ENCODE data around the gene UBASH3A.
"Not testable (repeated sequence)": the region's sequence is repeated elsewhere in the genome, so short reads cannot be mapped to it uniquely, and the experiment has no call there.

Gene UBASH3A

GRCh38 chr21:42453224-42453985 lies 49.7 kb downstream of the UBASH3A start:
- peak; percentile 28 for DNase-seq

GRCh38 chr21:42453986-42454570 lies 50.4 kb downstream of the UBASH3A start:
- DNase-seq: no peak

GRCh38 chr21:42454786-42455185 lies 51.1 kb downstream of the UBASH3A start:
- DNase-seq: no peak

- no peak for DNase-seq
These were observed 51.5 kb downstream of the UBASH3A start for GRCh38 chr21:42455196-42455595.

- DNase-seq: no peak
These were observed 52.2 kb downstream of the UBASH3A start for GRCh38 chr21:42455754-42456440.

GRCh38 chr21:42456457-42456856 lies 52.8 kb downstream of the UBASH3A start:
- DNase-seq: no peak

GRCh38 chr21:42459082-42459460 lies 55.4 kb downstream of the UBASH3A start:
- DNase-seq: no peak

GRCh38 chr21:42459546-42460215 lies 56.0 kb downstream of the UBASH3A start:
- peak; percentile 36 for DNase-seq

- peak; percentile 97 for DNase-seq
These were observed 56.9 kb downstream of the UBASH3A start for GRCh38 chr21:42460391-42461184.

GRCh38 chr21:42461185-42461520 lies 57.5 kb downstream of the UBASH3A start:
- no peak for DNase-seq

- no peak for DNase-seq
These were observed 58.5 kb downstream of the UBASH3A start for GRCh38 chr21:42461881-42462877.

- no peak for DNase-seq
These were observed 60.3 kb downstream of the UBASH3A start for GRCh38 chr21:42463861-42464515.

- peak; percentile 28 for DNase-seq
These were observed 61.5 kb downstream of the UBASH3A start for GRCh38 chr21:42465008-42465802.

GRCh38 chr21:42465803-42466127 lies 62.1 kb downstream of the UBASH3A start:
- no peak for DNase-seq

GRCh38 chr21:42466700-42467099 lies 63.0 kb downstream of the UBASH3A start:
- DNase-seq: no peak

GRCh38 chr21:42467140-42467983 lies 63.7 kb downstream of the UBASH3A start:
- peak; percentile 80 for DNase-seq

GRCh38 chr21:42468491-42469131 lies 64.9 kb downstream of the UBASH3A start:
- no peak for DNase-seq

GRCh38 chr21:42469272-42469671 lies 65.6 kb downstream of the UBASH3A start:
- no peak for DNase-seq

GRCh38 chr21:42469726-42470125 lies 66.0 kb downstream of the UBASH3A start:
- DNase-seq: not testable (repeated sequence)

All from RPMI8226 (cell line).